Endodermal cell (in vitro differentiated cells): ENCODE results near the gene ZNF37A. TPM values are rescaled to one million over a fixed set of nuclear protein-coding genes. Genes with fewer than 3 reads are reported as not detected.
"Not testable (repeated sequence)": the region's sequence is repeated elsewhere in the genome, so short reads cannot be mapped to it uniquely, and the experiment has no call there.

Experiments
- DNase-seq: peaks from one replicate; pipeline ENCODE4 v3.0.0-alpha.2; 2017
- H3K27ac ChIP-seq: 2 replicates; pipeline ENCODE4 v1.5.1; 2013; ENCODE audit warnings: mild to moderate bottlenecking, low read depth, low read length, moderate library complexity
- H3K27me3 ChIP-seq: 2 replicates; pipeline ENCODE4 v1.6.1; 2013; ENCODE audit warnings: mild to moderate bottlenecking, low read length, moderate library complexity; ENCODE audit not compliant: insufficient read depth, control insufficient read depth, poor library complexity, severe bottlenecking
- H3K36me3 ChIP-seq: 2 replicates; pipeline ENCODE4 v1.7.0; 2013; ENCODE audit warnings: mild to moderate bottlenecking, low read length, moderate library complexity; ENCODE audit not compliant: control insufficient read depth, insufficient read depth
- H3K4me1 ChIP-seq: one replicate; pipeline ENCODE4 v1.7.0; 2013; ENCODE audit warnings: low read length; ENCODE audit not compliant: control insufficient read depth, insufficient read depth
- H3K4me3 ChIP-seq: 2 replicates; pipeline ENCODE4 v1.5.1; 2013; ENCODE audit warnings: mild to moderate bottlenecking, low read length, moderate library complexity
- H3K9ac ChIP-seq: 2 replicates; pipeline ENCODE4 v1.6.1; 2013; ENCODE audit warnings: mild to moderate bottlenecking, low read length, moderate library complexity; ENCODE audit not compliant: poor library complexity, severe bottlenecking; ENCODE audit errors: extremely low read depth
- H3K9me3 ChIP-seq: 2 replicates; pipeline ENCODE4 v1.6.1; 2013; ENCODE audit warnings: mild to moderate bottlenecking, low read length, moderate library complexity; ENCODE audit not compliant: control insufficient read depth
- H3K27ac Mint-ChIP-seq: 2 replicates; pipeline ENCODE4 v1.8.0; 2020; ENCODE audit warnings: mixed read lengths
- H3K27me3 Mint-ChIP-seq: 2 replicates; pipeline ENCODE4 v1.8.0; 2021; ENCODE audit warnings: mild to moderate bottlenecking, mixed read lengths; ENCODE audit not compliant: insufficient read depth
- H3K36me3 Mint-ChIP-seq: 2 replicates; pipeline ENCODE4 v1.8.0; 2020; ENCODE audit warnings: low read depth, mixed read lengths
- H3K4me1 Mint-ChIP-seq: 2 replicates; pipeline ENCODE4 v1.8.0; 2020; ENCODE audit warnings: mixed read lengths
- H3K4me3 Mint-ChIP-seq: 2 replicates; pipeline ENCODE4 v1.8.0; 2020; ENCODE audit warnings: mild to moderate bottlenecking, moderate library complexity, mixed read lengths
- H3K9me3 Mint-ChIP-seq: 2 replicates; pipeline ENCODE4 v1.8.0; 2020; ENCODE audit warnings: mild to moderate bottlenecking, mixed read lengths
- WGBS, 2 experiments: methylation state at CpG; one replicate each; pipeline versions ENCODE4 v1.1.5 to v1.1.7; 2013; ENCODE audit warnings: missing lambda C conversion rate in 2 of 2, mixed read lengths in 1 of 2; ENCODE audit not compliant: insufficient coverage in 1 of 2, insufficient read length in 1 of 2; 5-methylcytosine and 5-hydroxymethylcytosine counted together
- total RNA-seq, 2 donors: library from RNA; stranded (reverse); fragmentation: NEBNext Ultra II Directional in 1 of 2; extraction: Animal tissue kit (Norgen Biotek cat#: 25700) in 1 of 2; gene quantifications; 2 replicates in 1 of 2; 3 replicates in 1 of 2; pipeline ENCODE4 v1.2.1, GENCODE V29; 2021
- TF ChIP-seq, protein P1 (sequence below): fragments of 200-600 bp; sonication (generic); conservative IDR thresholded peaks from 2 replicates; pipeline ENCODE4 v1.5.0; 2021; ENCODE audit warnings: antibody characterized with exemption, mild to moderate bottlenecking

ZNF37A gene
- total RNA-seq, 2 donors from 2014 or later = 11.0 to 11.4 TPM

DNA sequence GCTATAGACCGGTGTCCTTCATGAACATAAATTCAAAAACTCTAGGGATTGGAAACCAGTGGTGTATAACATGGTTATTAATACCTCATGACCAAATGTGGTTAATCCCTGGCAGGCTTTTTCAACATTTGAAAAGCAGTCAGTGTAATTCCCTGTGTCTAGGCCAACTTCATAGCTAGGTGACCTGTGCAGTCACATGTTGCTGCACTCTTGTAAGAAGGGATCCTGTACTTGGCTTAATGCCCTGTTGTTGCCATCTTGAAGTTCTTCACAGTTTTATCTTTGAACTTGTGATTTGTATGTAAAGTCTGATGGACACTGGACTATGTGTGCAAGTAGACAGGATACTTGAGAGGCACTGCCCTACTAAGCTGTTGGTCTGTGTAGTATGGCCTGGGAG is 43.9 kb upstream of the ZNF37A start:
- peaks cover 86% of the 10 kb centered on the region for H3K9me3 ChIP-seq
- H3K27ac ChIP-seq = no peak overlapping the region
- H3K9me3 Mint-ChIP-seq = peaks cover 89% of the 10 kb centered on the region
- peaks cover 88% of the 10 kb centered on the region for H3K36me3 Mint-ChIP-seq
- no peak overlapping the region for H3K9ac ChIP-seq
- WGBS, 2 experiments = 92% methylated on average over 1 of the region's 1 CpG; no CpG with 5 or more reads in 1 of the 2 experiments
- TF ChIP-seq, protein P1, sequence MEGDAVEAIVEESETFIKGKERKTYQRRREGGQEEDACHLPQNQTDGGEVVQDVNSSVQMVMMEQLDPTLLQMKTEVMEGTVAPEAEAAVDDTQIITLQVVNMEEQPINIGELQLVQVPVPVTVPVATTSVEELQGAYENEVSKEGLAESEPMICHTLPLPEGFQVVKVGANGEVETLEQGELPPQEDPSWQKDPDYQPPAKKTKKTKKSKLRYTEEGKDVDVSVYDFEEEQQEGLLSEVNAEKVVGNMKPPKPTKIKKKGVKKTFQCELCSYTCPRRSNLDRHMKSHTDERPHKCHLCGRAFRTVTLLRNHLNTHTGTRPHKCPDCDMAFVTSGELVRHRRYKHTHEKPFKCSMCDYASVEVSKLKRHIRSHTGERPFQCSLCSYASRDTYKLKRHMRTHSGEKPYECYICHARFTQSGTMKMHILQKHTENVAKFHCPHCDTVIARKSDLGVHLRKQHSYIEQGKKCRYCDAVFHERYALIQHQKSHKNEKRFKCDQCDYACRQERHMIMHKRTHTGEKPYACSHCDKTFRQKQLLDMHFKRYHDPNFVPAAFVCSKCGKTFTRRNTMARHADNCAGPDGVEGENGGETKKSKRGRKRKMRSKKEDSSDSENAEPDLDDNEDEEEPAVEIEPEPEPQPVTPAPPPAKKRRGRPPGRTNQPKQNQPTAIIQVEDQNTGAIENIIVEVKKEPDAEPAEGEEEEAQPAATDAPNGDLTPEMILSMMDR = no peak
- no peaks in the 10 kb centered on the region for H3K27me3 ChIP-seq
- no peaks in the 10 kb centered on the region for H3K27me3 Mint-ChIP-seq
- no peak for DNase-seq
- H3K4me3 ChIP-seq = no peak overlapping the region
- H3K27ac Mint-ChIP-seq = no peak overlapping the region
- no peaks in the 10 kb centered on the region for H3K4me1 ChIP-seq
- H3K4me1 Mint-ChIP-seq = no peaks in the 10 kb centered on the region
- H3K36me3 ChIP-seq = peaks cover 78% of the 10 kb centered on the region
- H3K4me3 Mint-ChIP-seq = no peak overlapping the region

DNA sequence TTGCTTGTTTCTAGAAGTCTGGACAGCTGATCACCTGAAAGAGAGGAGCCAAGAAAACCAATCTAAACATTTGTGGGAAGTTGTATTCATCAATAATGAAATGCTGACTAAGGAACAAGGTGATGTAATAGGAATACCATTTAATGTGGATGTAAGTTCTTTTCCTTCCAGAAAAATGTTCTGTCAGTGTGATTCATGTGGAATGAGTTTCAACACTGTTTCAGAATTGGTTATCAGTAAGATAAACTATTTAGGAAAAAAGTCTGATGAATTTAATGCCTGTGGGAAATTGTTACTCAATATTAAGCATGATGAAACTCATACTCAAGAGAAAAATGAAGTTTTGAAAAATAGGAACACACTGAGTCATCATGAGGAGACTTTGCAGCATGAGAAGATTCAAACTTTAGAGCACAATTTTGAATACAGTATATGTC is 39.8 kb upstream of the ZNF37A start:
- no peak for DNase-seq
- H3K27me3 Mint-ChIP-seq = no peaks in the 10 kb centered on the region
- H3K9me3 Mint-ChIP-seq = peaks cover 91% of the 10 kb centered on the region
- H3K4me1 Mint-ChIP-seq = no peaks in the 10 kb centered on the region
- Histone ChIP-seq H3K4me3 (peak overlapping the region; percentile 55), H3K4me1 (no peaks in the 10 kb centered on the region), H3K9me3 (peaks cover 95% of the 10 kb centered on the region), H3K27me3 (no peaks in the 10 kb centered on the region), H3K27ac (no peak overlapping the region), H3K9ac (no peak overlapping the region), H3K36me3 (peaks cover 87% of the 10 kb centered on the region)
- H3K4me3 Mint-ChIP-seq = no peak overlapping the region
- TF ChIP-seq, protein P1 = no peak
- H3K27ac Mint-ChIP-seq = no peak overlapping the region
- H3K36me3 Mint-ChIP-seq = peaks cover 90% of the 10 kb centered on the region

DNA sequence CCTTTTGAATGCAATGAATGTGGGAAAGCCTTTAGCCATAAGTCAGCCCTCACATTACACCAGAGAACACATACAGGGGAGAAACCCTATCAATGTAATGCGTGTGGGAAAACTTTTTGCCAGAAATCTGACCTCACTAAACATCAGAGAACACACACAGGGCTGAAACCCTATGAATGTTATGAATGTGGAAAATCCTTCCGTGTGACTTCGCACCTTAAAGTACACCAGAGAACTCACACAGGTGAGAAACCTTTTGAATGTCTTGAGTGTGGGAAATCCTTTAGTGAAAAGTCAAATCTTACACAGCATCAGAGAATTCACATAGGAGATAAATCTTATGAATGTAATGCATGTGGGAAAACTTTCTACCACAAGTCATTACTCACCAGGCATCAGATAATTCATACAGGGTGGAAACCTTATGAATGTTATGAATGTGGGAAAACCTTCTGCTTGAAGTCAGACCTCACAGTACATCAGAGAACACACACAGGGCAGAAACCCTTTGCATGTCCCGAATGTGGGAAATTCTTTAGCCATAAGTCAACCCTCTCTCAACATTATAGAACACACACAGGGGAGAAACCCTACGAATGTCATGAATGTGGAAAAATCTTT is 38.8 kb upstream of the ZNF37A start:
- peaks cover 91% of the 10 kb centered on the region for H3K9me3 ChIP-seq
- not testable (repeated sequence) for DNase-seq, H3K27ac ChIP-seq, H3K4me1 ChIP-seq, H3K4me3 Mint-ChIP-seq, H3K27me3 Mint-ChIP-seq, H3K9ac ChIP-seq, H3K27ac Mint-ChIP-seq, H3K4me1 Mint-ChIP-seq, H3K27me3 ChIP-seq
- Mint-ChIP-seq H3K36me3 (peaks cover 90% of the 10 kb centered on the region), H3K9me3 (peaks cover 91% of the 10 kb centered on the region)
- WGBS, 2 experiments = 88% methylated on average over 4 of the region's 5 CpGs; no CpG with 5 or more reads in 1 of the 2 experiments
- H3K4me3 ChIP-seq = peak overlapping the region; percentile 73
- peaks cover 90% of the 10 kb centered on the region for H3K36me3 ChIP-seq

DNA sequence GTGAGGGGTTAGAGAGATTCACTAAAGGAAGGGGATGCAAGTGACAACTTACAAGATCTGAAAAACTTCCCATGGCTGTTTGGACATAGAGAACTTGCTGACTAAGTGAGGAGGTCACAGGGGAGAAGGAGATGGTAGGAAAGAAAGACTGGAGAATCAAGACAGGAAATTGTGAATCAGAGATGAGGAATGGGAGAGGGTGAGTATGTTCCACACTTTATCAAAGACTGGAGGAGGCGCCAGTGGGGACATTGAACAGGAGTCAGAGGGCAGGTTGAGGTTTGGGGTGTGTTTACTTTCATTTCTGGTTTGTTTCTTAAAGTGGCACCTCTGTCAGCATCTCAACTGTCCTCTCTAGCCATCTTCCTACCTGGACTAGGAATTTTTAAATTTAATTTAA is 24.5 kb upstream of the ZNF37A start:
- H3K9ac ChIP-seq, H3K27ac Mint-ChIP-seq, H3K4me3 Mint-ChIP-seq, H3K4me1 ChIP-seq, H3K4me1 Mint-ChIP-seq, H3K27me3 Mint-ChIP-seq, H3K36me3 Mint-ChIP-seq, DNase-seq, H3K27ac ChIP-seq, H3K27me3 ChIP-seq, H3K36me3 ChIP-seq, H3K4me3 ChIP-seq: not testable (repeated sequence)
- H3K9me3 Mint-ChIP-seq = peaks cover 84% of the 10 kb centered on the region
- H3K9me3 ChIP-seq = peaks cover 18% of the 10 kb centered on the region
- WGBS, 2 experiments = 44% methylated on average over 1 of the region's 1 CpG; no CpG with 5 or more reads in 1 of the 2 experiments
